Measurements from ENCODE around the gene MED27.

The MED27 gene

GRCh38 chr9:131984564-131984963, 95.1 kb downstream of the MED27 start:
- Mint-ChIP-seq H3K4me1 (peaks cover 3% of the 10 kb centered on the region), H3K36me3 (peaks cover 8% of the 10 kb centered on the region), H3K27me3 (no peaks in the 10 kb centered on the region), H3K4me3 (no peak overlapping the region), H3K9me3 (no peaks in the 10 kb centered on the region), H3K27ac (no peak overlapping the region)

DNA sequence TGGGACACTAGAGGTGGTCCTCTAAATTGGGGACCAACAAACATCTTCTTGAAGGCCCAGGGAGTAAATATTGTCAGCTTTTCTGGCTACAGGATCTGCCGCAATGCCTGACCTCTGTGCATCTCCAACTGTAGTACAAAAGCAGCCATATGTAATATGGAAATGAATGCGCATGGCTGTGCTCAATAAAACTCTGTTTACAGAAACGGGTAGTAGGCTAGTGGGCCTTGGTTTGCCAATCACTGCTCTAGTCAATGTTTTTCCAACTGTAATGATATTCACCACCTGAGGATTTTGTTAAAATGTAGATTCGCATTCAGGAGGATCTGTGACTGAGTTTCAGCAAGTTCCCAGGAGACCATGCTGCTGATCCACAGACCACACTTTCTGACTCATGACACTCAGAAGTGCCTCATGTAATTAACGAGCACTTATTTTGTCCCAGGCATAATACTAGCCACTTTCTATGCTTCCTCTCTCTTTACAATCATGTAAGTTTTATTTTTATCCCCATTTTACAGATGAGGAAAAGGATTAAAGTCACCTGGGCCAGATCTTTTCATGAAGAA, 96.9 kb downstream of the MED27 start:
- H3K4me3 Mint-ChIP-seq: no peak overlapping the region
- no peak overlapping the region for H3K27ac Mint-ChIP-seq
- no peaks in the 10 kb centered on the region for H3K27me3 Mint-ChIP-seq
- H3K36me3 Mint-ChIP-seq: peaks cover 11% of the 10 kb centered on the region
- no peaks in the 10 kb centered on the region for H3K9me3 Mint-ChIP-seq
- peaks cover 3% of the 10 kb centered on the region for H3K4me1 Mint-ChIP-seq

GRCh38 chr9:131982102-131982501, 97.6 kb downstream of the MED27 start:
- Mint-ChIP-seq H3K9me3 (no peaks in the 10 kb centered on the region), H3K27me3 (no peaks in the 10 kb centered on the region), H3K4me1 (peaks cover 3% of the 10 kb centered on the region), H3K4me3 (no peak overlapping the region), H3K27ac (no peak overlapping the region), H3K36me3 (peaks cover 11% of the 10 kb centered on the region)

GRCh38 chr9:131981116-131981776, 98.4 kb downstream of the MED27 start:
- no peaks in the 10 kb centered on the region for H3K27me3 Mint-ChIP-seq
- H3K9me3 Mint-ChIP-seq: no peaks in the 10 kb centered on the region

GRCh38 chr9:131980267-131981016, 99.2 kb downstream of the MED27 start:
- Mint-ChIP-seq H3K4me3 (no peak overlapping the region), H3K9me3 (no peaks in the 10 kb centered on the region), H3K27ac (no peak overlapping the region), H3K4me1 (peaks cover 3% of the 10 kb centered on the region), H3K27me3 (no peaks in the 10 kb centered on the region), H3K36me3 (peaks cover 12% of the 10 kb centered on the region)

More at GRCh38 chr9:131981116-131981776, 98.4 kb downstream of the MED27 start:
- H3K27ac Mint-ChIP-seq: no peak overlapping the region
- H3K36me3 Mint-ChIP-seq: peaks cover 12% of the 10 kb centered on the region
- no peak overlapping the region for H3K4me3 Mint-ChIP-seq
- H3K4me1 Mint-ChIP-seq: peaks cover 3% of the 10 kb centered on the region

DNA sequence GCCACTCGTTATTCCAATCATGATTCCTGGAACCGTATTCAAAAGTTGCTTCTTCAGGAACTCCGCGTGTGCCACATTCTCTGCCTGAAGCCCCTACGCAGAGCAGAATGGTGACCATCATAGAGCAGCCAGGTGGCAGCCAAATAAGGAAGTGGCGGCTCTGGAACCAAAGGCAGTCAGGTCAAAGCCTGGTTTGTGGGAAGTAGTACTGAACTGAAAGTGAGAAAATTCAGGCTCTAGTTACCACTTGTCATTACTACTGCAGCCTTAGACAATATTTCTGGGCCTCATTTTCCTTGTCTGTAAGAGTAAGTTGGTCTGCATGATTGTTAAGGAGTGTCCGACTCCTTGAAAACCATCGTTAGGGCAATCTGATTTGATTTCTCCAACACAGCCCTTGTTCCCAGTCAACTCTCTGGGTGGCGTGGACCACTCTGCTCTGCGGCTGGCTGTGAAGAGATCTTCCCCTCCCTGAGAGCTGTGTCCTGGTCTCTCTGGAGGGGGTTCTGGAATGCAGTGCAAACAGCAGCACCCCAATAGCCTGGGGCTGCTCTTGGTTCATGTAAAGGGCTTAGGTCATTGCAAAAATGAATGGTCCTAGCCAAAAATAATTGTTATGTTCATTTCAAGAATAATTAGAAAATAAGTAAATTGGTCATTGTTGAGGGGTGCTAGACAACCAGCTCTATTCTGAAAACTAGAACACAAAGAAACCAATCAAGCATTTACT, 102.4 kb downstream of the MED27 start:
- Mint-ChIP-seq H3K27ac (no peak overlapping the region), H3K4me3 (no peak overlapping the region), H3K27me3 (no peaks in the 10 kb centered on the region), H3K36me3 (peaks cover 13% of the 10 kb centered on the region), H3K4me1 (no peaks in the 10 kb centered on the region), H3K9me3 (no peaks in the 10 kb centered on the region)

- H3K9me3 Mint-ChIP-seq: no peaks in the 10 kb centered on the region
- peaks cover 16% of the 10 kb centered on the region for H3K36me3 Mint-ChIP-seq
- no peak overlapping the region for H3K27ac Mint-ChIP-seq
- H3K4me1 Mint-ChIP-seq: no peaks in the 10 kb centered on the region
- no peak overlapping the region for H3K4me3 Mint-ChIP-seq
- H3K27me3 Mint-ChIP-seq: no peaks in the 10 kb centered on the region
Observed at GRCh38 chr9:131976157-131977108, 103.2 kb downstream of the MED27 start.

- H3K27ac Mint-ChIP-seq: no peak overlapping the region
- no peak overlapping the region for H3K4me3 Mint-ChIP-seq
- H3K9me3 Mint-ChIP-seq: no peaks in the 10 kb centered on the region
- H3K27me3 Mint-ChIP-seq: no peaks in the 10 kb centered on the region
- H3K36me3 Mint-ChIP-seq: peaks cover 22% of the 10 kb centered on the region
- no peaks in the 10 kb centered on the region for H3K4me1 Mint-ChIP-seq
Observed at GRCh38 chr9:131972889-131973288, 106.8 kb downstream of the MED27 start.

- Mint-ChIP-seq H3K9me3 (no peaks in the 10 kb centered on the region), H3K4me1 (peaks cover 3% of the 10 kb centered on the region), H3K27me3 (no peaks in the 10 kb centered on the region)
Observed at GRCh38 chr9:131971482-131972074, 108.1 kb downstream of the MED27 start.

GRCh38 chr9:131969469-131969989, 110.1 kb downstream of the MED27 start:
- no peaks in the 10 kb centered on the region for H3K27me3 Mint-ChIP-seq
- H3K36me3 Mint-ChIP-seq: peaks cover 19% of the 10 kb centered on the region
- no peaks in the 10 kb centered on the region for H3K9me3 Mint-ChIP-seq
- no peak overlapping the region for H3K27ac Mint-ChIP-seq
- no peak overlapping the region for H3K4me3 Mint-ChIP-seq
- H3K4me1 Mint-ChIP-seq: peaks cover 5% of the 10 kb centered on the region

More at GRCh38 chr9:131971482-131972074, 108.1 kb downstream of the MED27 start:
- H3K4me3 Mint-ChIP-seq: no peak overlapping the region
- H3K27ac Mint-ChIP-seq: no peak overlapping the region
- H3K36me3 Mint-ChIP-seq: peaks cover 17% of the 10 kb centered on the region

- H3K4me1 Mint-ChIP-seq: peaks cover 5% of the 10 kb centered on the region
- H3K27me3 Mint-ChIP-seq: no peaks in the 10 kb centered on the region
- H3K9me3 Mint-ChIP-seq: no peaks in the 10 kb centered on the region
- no peak overlapping the region for H3K4me3 Mint-ChIP-seq
- no peak overlapping the region for H3K27ac Mint-ChIP-seq
- peaks cover 22% of the 10 kb centered on the region for H3K36me3 Mint-ChIP-seq
Observed at GRCh38 chr9:131968632-131969031, 111.0 kb downstream of the MED27 start.

DNA sequence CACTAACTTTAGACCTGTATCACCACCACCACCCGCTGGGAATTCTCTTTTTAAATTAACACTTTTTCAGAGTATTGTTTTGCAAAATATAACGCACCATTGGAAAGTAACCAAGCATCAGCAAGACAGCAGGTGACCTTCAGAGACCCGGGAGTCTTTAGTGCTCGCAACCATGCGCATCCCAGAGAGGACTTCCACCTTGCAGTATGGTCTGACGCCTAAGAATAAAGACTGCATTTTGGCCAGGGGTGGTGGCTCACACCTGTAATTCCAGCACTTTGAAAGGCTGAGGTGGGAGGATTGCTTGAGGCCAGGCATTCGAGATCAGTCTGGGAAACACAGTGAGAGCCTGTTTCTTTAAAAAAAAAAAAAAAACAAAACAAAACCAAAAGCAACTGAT, 113.8 kb downstream of the MED27 start:
- no peaks in the 10 kb centered on the region for H3K27me3 Mint-ChIP-seq
- peaks cover 14% of the 10 kb centered on the region for H3K36me3 Mint-ChIP-seq
- H3K9me3 Mint-ChIP-seq: no peaks in the 10 kb centered on the region
- H3K4me1 Mint-ChIP-seq: peaks cover 5% of the 10 kb centered on the region
- H3K27ac Mint-ChIP-seq: no peak overlapping the region
- no peak overlapping the region for H3K4me3 Mint-ChIP-seq

- peaks cover 15% of the 10 kb centered on the region for H3K36me3 Mint-ChIP-seq
- no peak overlapping the region for H3K4me3 Mint-ChIP-seq
- no peak overlapping the region for H3K27ac Mint-ChIP-seq
- peaks cover 5% of the 10 kb centered on the region for H3K4me1 Mint-ChIP-seq
- no peaks in the 10 kb centered on the region for H3K9me3 Mint-ChIP-seq
- no peaks in the 10 kb centered on the region for H3K27me3 Mint-ChIP-seq
Observed at GRCh38 chr9:131965103-131965502, 114.6 kb downstream of the MED27 start.

Data from activated naive CD4-positive, alpha-beta T cell treated with anti-CD3 and anti-CD28 coated beads, Interleukin-2, amount 50 U/mL, for 24 hours (primary cell).